WTC11 (cell line): ENCODE measurements around the gene TMEM18. TPM values are rescaled to one million over a fixed set of nuclear protein-coding genes. Genes with fewer than 3 reads are reported as not detected.

Experiments used
- ATAC-seq: fragments of 200-7000 bp; cut with Tn5 transposase; 2 replicates; pipeline ENCODE4 v1.10.0; 2021; ENCODE audit warnings: mild to moderate bottlenecking, moderate library complexity
- CTCF ChIA-PET: fragments of 300-600 bp; sonication (Branson Sonifier 250); formaldehyde crosslinking; loops from one replicate; lab custom pipeline; 2021; ENCODE audit warnings: antibody characterized with exemption; lab: Charles Lee
- POLR2A ChIA-PET: fragments of 350-600 bp; sonication (Branson Sonifier 250); formaldehyde crosslinking; loops from one replicate; lab custom pipeline; 2021; ENCODE audit warnings: antibody characterized with exemption; lab: Charles Lee
- DNase-seq: peaks from one replicate; pipeline ENCODE4 v3.0.0; 2021; ENCODE audit warnings: low spot score
- H3K27ac Mint-ChIP-seq: 2 replicates; pipeline ENCODE4 v1.8.0; 2021; ENCODE audit warnings: mixed read lengths
- H3K27me3 Mint-ChIP-seq: 2 replicates; pipeline ENCODE4 v1.8.0; 2021; ENCODE audit warnings: low read depth, mild to moderate bottlenecking, moderate library complexity, mixed read lengths
- H3K36me3 Mint-ChIP-seq: 2 replicates; pipeline ENCODE4 v1.8.0; 2021; ENCODE audit warnings: mixed read lengths
- H3K4me1 Mint-ChIP-seq: 2 replicates; pipeline ENCODE4 v1.8.0; 2022; ENCODE audit warnings: mixed read lengths
- H3K4me3 Mint-ChIP-seq: 2 replicates; pipeline ENCODE4 v1.8.0; 2021; ENCODE audit warnings: mild to moderate bottlenecking, moderate library complexity, mixed read lengths
- H3K9me3 Mint-ChIP-seq: 2 replicates; pipeline ENCODE4 v1.8.0; 2021; ENCODE audit warnings: mixed read lengths
- ATF1 ChIP-seq: sonication (generic); formaldehyde crosslinking; IDR thresholded peaks from 2 replicates; pipeline ENCODE4 v1.8.1; 2023; ENCODE audit warnings: mild to moderate bottlenecking, moderate library complexity, missing genetic modification reagents
- ATF3 ChIP-seq: sonication (generic); formaldehyde crosslinking; conservative IDR thresholded peaks from 2 replicates; pipeline ENCODE4 v1.8.1; 2022; ENCODE audit warnings: mild to moderate bottlenecking, missing genetic modification reagents
- CBFB ChIP-seq: sonication (generic); formaldehyde crosslinking; IDR thresholded peaks from 2 replicates; pipeline ENCODE4 v1.8.1; 2022; ENCODE audit warnings: mild to moderate bottlenecking, low read depth, missing genetic modification reagents
- E2F1 ChIP-seq: sonication (generic); formaldehyde crosslinking; IDR thresholded peaks from 2 replicates; pipeline ENCODE4 v1.8.0; 2022; ENCODE audit warnings: mild to moderate bottlenecking, missing genetic modification reagents
- ESRRA ChIP-seq: sonication (generic); formaldehyde crosslinking; IDR thresholded peaks from 2 replicates; pipeline ENCODE4 v1.8.1; 2022; ENCODE audit warnings: mild to moderate bottlenecking, missing genetic modification reagents, borderline replicate concordance
- ETV6 ChIP-seq: sonication (generic); formaldehyde crosslinking; IDR thresholded peaks from 2 replicates; pipeline ENCODE4 v1.8.1; 2022; ENCODE audit warnings: mild to moderate bottlenecking, missing genetic modification reagents
- FOXP1 ChIP-seq: sonication (generic); formaldehyde crosslinking; IDR thresholded peaks from 2 replicates; pipeline ENCODE4 v1.8.0; 2022; ENCODE audit warnings: missing genetic modification reagents, mild to moderate bottlenecking, moderate library complexity, borderline replicate concordance
- GABPB1 ChIP-seq: sonication (generic); formaldehyde crosslinking; IDR thresholded peaks from 2 replicates; pipeline ENCODE4 v1.8.1; 2023; ENCODE audit warnings: mild to moderate bottlenecking, missing genetic modification reagents
- KAT7 ChIP-seq: sonication (generic); formaldehyde crosslinking; IDR thresholded peaks from 2 replicates; pipeline ENCODE4 v1.8.1; 2023; ENCODE audit warnings: missing genetic modification reagents, mild to moderate bottlenecking, borderline replicate concordance
- PREB ChIP-seq: sonication (generic); formaldehyde crosslinking; IDR thresholded peaks from 2 replicates; pipeline ENCODE4 v1.8.1; 2022; ENCODE audit warnings: mild to moderate bottlenecking, missing genetic modification reagents, moderate library complexity, borderline replicate concordance
- SP1 ChIP-seq: sonication (generic); formaldehyde crosslinking; conservative IDR thresholded peaks from 2 replicates; pipeline ENCODE4 v1.8.1; 2022; ENCODE audit warnings: missing genetic modification reagents
- TCF7 ChIP-seq: sonication (generic); formaldehyde crosslinking; IDR thresholded peaks from 2 replicates; pipeline ENCODE4 v1.8.0; 2022; ENCODE audit warnings: mild to moderate bottlenecking, low read depth, missing genetic modification reagents, moderate library complexity
- TP53 ChIP-seq: sonication (generic); formaldehyde crosslinking; IDR thresholded peaks from 2 replicates; pipeline ENCODE4 v1.8.1; 2023; ENCODE audit warnings: mild to moderate bottlenecking, missing genetic modification reagents
- ZNF232 ChIP-seq: sonication (generic); formaldehyde crosslinking; IDR thresholded peaks from 2 replicates; pipeline ENCODE4 v1.8.0; 2022; ENCODE audit warnings: mild to moderate bottlenecking, missing genetic modification reagents
- total RNA-seq: library from RNA; stranded (reverse); gene quantifications from 3 replicates; pipeline ENCODE4 v1.2.3, GENCODE V29; 2021
- TF ChIP-seq, protein P1 (sequence below): sonication (generic); formaldehyde crosslinking; conservative IDR thresholded peaks from 2 replicates; pipeline ENCODE4 v1.8.1; 2023; ENCODE audit warnings: mild to moderate bottlenecking, low read depth, missing genetic modification reagents, moderate library complexity
- TF ChIP-seq, protein P2 (sequence below): sonication (generic); formaldehyde crosslinking; IDR thresholded peaks from 2 replicates; pipeline ENCODE4 v1.8.0; 2023; ENCODE audit warnings: mild to moderate bottlenecking, missing genetic modification reagents
- TF ChIP-seq, protein P3 (sequence below): sonication (generic); formaldehyde crosslinking; IDR thresholded peaks from 2 replicates; pipeline ENCODE4 v1.8.0; 2022; ENCODE audit warnings: mild to moderate bottlenecking, missing genetic modification reagents
- TF ChIP-seq, protein P4 (sequence below): fragments of 200-600 bp; IDR thresholded peaks from 2 replicates; pipeline ENCODE4 v1.8.0; 2022; ENCODE audit warnings: antibody characterized with exemption

The TMEM18 gene
- total RNA-seq, 1 experiment from 2014 or later, result 24.0 TPM

DNA sequence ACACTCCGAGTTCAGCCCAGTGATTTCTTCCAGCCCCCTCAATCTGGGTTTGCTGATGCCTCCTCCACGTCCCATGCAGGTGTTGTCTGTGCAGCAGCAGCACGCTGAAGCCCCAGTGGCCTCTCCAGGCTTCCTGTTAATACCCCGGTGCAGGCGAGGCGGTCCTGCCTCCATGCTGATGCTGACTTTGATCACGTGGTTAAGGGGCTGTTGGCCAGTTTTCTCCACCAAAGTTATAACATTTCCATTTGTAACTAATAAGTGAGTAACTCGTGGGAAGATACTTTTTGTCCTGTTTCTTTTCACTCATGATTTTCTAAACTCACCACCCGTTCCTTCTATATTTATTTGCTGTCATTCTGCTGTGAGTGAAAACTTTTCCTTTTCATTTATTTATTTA is 42.5 kb upstream of the TMEM18 start:
- Mint-ChIP-seq H3K27ac (no peak overlapping the region), H3K9me3 (no peaks in the 10 kb centered on the region), H3K36me3 (no peaks in the 10 kb centered on the region), H3K27me3 (peaks cover 10% of the 10 kb centered on the region), H3K4me1 (peaks cover 27% of the 10 kb centered on the region), H3K4me3 (no peak overlapping the region)
- POLR2A ChIA-PET, result no interaction called here
- TF ChIP-seq ATF3, result no peak
- no peak for TF ChIP-seq ESRRA (CRISPR knock-in tag)
- TF ChIP-seq, protein P1, sequence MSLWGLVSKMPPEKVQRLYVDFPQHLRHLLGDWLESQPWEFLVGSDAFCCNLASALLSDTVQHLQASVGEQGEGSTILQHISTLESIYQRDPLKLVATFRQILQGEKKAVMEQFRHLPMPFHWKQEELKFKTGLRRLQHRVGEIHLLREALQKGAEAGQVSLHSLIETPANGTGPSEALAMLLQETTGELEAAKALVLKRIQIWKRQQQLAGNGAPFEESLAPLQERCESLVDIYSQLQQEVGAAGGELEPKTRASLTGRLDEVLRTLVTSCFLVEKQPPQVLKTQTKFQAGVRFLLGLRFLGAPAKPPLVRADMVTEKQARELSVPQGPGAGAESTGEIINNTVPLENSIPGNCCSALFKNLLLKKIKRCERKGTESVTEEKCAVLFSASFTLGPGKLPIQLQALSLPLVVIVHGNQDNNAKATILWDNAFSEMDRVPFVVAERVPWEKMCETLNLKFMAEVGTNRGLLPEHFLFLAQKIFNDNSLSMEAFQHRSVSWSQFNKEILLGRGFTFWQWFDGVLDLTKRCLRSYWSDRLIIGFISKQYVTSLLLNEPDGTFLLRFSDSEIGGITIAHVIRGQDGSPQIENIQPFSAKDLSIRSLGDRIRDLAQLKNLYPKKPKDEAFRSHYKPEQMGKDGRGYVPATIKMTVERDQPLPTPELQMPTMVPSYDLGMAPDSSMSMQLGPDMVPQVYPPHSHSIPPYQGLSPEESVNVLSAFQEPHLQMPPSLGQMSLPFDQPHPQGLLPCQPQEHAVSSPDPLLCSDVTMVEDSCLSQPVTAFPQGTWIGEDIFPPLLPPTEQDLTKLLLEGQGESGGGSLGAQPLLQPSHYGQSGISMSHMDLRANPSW (CRISPR knock-in tag), result no peak
- TF ChIP-seq, protein P2, sequence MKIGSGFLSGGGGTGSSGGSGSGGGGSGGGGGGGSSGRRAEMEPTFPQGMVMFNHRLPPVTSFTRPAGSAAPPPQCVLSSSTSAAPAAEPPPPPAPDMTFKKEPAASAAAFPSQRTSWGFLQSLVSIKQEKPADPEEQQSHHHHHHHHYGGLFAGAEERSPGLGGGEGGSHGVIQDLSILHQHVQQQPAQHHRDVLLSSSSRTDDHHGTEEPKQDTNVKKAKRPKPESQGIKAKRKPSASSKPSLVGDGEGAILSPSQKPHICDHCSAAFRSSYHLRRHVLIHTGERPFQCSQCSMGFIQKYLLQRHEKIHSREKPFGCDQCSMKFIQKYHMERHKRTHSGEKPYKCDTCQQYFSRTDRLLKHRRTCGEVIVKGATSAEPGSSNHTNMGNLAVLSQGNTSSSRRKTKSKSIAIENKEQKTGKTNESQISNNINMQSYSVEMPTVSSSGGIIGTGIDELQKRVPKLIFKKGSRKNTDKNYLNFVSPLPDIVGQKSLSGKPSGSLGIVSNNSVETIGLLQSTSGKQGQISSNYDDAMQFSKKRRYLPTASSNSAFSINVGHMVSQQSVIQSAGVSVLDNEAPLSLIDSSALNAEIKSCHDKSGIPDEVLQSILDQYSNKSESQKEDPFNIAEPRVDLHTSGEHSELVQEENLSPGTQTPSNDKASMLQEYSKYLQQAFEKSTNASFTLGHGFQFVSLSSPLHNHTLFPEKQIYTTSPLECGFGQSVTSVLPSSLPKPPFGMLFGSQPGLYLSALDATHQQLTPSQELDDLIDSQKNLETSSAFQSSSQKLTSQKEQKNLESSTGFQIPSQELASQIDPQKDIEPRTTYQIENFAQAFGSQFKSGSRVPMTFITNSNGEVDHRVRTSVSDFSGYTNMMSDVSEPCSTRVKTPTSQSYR (CRISPR knock-in tag), result no peak
- TF ChIP-seq SP1 (CRISPR knock-in tag), result no peak
- no peak for TF ChIP-seq E2F1
- no peak for TF ChIP-seq TCF7 (CRISPR knock-in tag)
- no peak for TF ChIP-seq ZNF232 (CRISPR knock-in tag)
- no peak for TF ChIP-seq PREB (CRISPR knock-in tag)
- no peak for TF ChIP-seq TP53 (CRISPR knock-in tag)
- TF ChIP-seq, protein P3, sequence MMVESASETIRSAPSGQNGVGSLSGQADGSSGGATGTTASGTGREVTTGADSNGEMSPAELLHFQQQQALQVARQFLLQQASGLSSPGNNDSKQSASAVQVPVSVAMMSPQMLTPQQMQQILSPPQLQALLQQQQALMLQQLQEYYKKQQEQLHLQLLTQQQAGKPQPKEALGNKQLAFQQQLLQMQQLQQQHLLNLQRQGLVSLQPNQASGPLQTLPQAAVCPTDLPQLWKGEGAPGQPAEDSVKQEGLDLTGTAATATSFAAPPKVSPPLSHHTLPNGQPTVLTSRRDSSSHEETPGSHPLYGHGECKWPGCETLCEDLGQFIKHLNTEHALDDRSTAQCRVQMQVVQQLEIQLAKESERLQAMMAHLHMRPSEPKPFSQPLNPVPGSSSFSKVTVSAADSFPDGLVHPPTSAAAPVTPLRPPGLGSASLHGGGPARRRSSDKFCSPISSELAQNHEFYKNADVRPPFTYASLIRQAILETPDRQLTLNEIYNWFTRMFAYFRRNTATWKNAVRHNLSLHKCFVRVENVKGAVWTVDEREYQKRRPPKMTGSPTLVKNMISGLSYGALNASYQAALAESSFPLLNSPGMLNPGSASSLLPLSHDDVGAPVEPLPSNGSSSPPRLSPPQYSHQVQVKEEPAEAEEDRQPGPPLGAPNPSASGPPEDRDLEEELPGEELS (CRISPR knock-in tag), result no peak
- TF ChIP-seq KAT7 (CRISPR knock-in tag), result no peak
- TF ChIP-seq ETV6 (CRISPR knock-in tag), result no peak
- TF ChIP-seq, protein P4, sequence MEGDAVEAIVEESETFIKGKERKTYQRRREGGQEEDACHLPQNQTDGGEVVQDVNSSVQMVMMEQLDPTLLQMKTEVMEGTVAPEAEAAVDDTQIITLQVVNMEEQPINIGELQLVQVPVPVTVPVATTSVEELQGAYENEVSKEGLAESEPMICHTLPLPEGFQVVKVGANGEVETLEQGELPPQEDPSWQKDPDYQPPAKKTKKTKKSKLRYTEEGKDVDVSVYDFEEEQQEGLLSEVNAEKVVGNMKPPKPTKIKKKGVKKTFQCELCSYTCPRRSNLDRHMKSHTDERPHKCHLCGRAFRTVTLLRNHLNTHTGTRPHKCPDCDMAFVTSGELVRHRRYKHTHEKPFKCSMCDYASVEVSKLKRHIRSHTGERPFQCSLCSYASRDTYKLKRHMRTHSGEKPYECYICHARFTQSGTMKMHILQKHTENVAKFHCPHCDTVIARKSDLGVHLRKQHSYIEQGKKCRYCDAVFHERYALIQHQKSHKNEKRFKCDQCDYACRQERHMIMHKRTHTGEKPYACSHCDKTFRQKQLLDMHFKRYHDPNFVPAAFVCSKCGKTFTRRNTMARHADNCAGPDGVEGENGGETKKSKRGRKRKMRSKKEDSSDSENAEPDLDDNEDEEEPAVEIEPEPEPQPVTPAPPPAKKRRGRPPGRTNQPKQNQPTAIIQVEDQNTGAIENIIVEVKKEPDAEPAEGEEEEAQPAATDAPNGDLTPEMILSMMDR, result no peak
- no peak for TF ChIP-seq FOXP1 (CRISPR knock-in tag)
- no peak for TF ChIP-seq GABPB1 (CRISPR knock-in tag)
- TF ChIP-seq CBFB (CRISPR knock-in tag), result no peak
- no peak for TF ChIP-seq ATF1
- ATAC-seq (no peak), DNase-seq (no peak)
- CTCF ChIA-PET, result interaction anchor here (1.3 kb wide), 1 partner anchor 21 kb away, joined by 3 read pairs; no protein-coding TSS in a partner anchor
